HEK293 (cell line): ENCODE measurements around the gene B4GAT1.
"Not testable (repeated sequence)": the region's sequence is repeated elsewhere in the genome, so short reads cannot be mapped to it uniquely, and the experiment has no call there.

Source experiments
- EGR2 ChIP-seq: fragments of 450-650 bp; formaldehyde crosslinking; IDR thresholded peaks from 2 replicates; pipeline ENCODE4 v1.5.1; 2016; ENCODE audit warnings: low read depth, missing biosample characterization, missing genetic modification characterization
- KLF8 ChIP-seq: fragments of 450-650 bp; formaldehyde crosslinking; IDR thresholded peaks from 2 replicates; pipeline ENCODE4 v1.5.1; 2016; ENCODE audit warnings: missing biosample characterization, missing genetic modification characterization
- SP2 ChIP-seq: fragments of 450-650 bp; formaldehyde crosslinking; IDR thresholded peaks from 2 replicates; pipeline ENCODE4 v1.5.1; 2016; ENCODE audit warnings: missing biosample characterization, missing genetic modification characterization
- ZNF133 ChIP-seq: fragments of 450-650 bp; formaldehyde crosslinking; IDR thresholded peaks from 2 replicates; pipeline ENCODE4 v1.5.1; 2016; ENCODE audit warnings: missing biosample characterization, missing genetic modification characterization
- ZNF157 ChIP-seq: fragments of 450-650 bp; formaldehyde crosslinking; IDR thresholded peaks from 2 replicates; pipeline ENCODE4 v1.5.1; 2016; ENCODE audit warnings: missing biosample characterization, missing genetic modification characterization
- ZNF175 ChIP-seq: fragments of 450-650 bp; formaldehyde crosslinking; IDR thresholded peaks from 2 replicates; pipeline ENCODE4 v1.5.1; 2016; ENCODE audit warnings: missing biosample characterization, missing genetic modification characterization
- ZNF274 ChIP-seq, 2 experiments: fragments of 200-500 bp in 1 of 2; fragments of 450-650 bp in 1 of 2; sonication (Bioruptor generic) in 1 of 2; formaldehyde crosslinking in 1 of 2; IDR thresholded peaks; 2 replicates each; pipeline versions ENCODE4 v1.5.1 to v1.6.1; 2014 to 2016; ENCODE audit warnings: borderline replicate concordance in 1 of 2, inconsistent platforms in 1 of 2, low read length in 1 of 2, missing biosample characterization in 1 of 2, missing genetic modification characterization in 1 of 2
- ZNF600 ChIP-seq: fragments of 450-650 bp; formaldehyde crosslinking; IDR thresholded peaks from 2 replicates; pipeline ENCODE4 v1.5.1; 2016; ENCODE audit warnings: missing biosample characterization, missing genetic modification characterization
- TF ChIP-seq, protein P1 (sequence below): fragments of 450-650 bp; formaldehyde crosslinking; IDR thresholded peaks from 2 replicates; pipeline ENCODE4 v1.5.1; 2016; ENCODE audit warnings: missing biosample characterization, missing genetic modification characterization
- TF ChIP-seq, protein P2 (sequence below): fragments of 450-650 bp; formaldehyde crosslinking; IDR thresholded peaks from 2 replicates; pipeline ENCODE4 v1.5.1; 2017; ENCODE audit warnings: missing biosample characterization, missing genetic modification characterization

DNA sequence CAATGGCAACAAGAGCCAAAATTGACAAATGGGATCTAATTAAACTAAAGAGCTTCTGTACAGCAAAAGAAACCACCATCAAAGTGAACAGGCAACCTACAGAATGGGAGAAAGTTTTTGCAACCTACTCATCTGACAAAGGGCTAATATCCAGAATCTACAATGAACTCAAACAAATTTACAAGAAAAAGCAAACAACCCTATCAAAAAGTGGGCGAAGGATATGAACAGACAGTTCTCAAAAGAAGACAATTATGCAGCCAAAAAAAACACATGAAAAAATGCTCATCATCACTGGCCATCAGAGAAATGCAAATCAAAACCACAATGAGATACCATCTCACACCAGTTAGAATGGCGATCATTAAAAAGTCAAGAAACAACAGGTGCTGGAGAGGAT, 27.1 kb downstream of the B4GAT1 start:
- TF ChIP-seq, protein P1, sequence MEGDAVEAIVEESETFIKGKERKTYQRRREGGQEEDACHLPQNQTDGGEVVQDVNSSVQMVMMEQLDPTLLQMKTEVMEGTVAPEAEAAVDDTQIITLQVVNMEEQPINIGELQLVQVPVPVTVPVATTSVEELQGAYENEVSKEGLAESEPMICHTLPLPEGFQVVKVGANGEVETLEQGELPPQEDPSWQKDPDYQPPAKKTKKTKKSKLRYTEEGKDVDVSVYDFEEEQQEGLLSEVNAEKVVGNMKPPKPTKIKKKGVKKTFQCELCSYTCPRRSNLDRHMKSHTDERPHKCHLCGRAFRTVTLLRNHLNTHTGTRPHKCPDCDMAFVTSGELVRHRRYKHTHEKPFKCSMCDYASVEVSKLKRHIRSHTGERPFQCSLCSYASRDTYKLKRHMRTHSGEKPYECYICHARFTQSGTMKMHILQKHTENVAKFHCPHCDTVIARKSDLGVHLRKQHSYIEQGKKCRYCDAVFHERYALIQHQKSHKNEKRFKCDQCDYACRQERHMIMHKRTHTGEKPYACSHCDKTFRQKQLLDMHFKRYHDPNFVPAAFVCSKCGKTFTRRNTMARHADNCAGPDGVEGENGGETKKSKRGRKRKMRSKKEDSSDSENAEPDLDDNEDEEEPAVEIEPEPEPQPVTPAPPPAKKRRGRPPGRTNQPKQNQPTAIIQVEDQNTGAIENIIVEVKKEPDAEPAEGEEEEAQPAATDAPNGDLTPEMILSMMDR = not testable (repeated sequence)
- not testable (repeated sequence) for TF ChIP-seq ZNF274 (IDR thresholded peaks at IDR 0.05; ENCODE audit: low read length); ZNF274 (tag by site-specific recombination; IDR thresholded peaks at IDR 0.05; ENCODE audit: borderline replicate concordance); ZNF600 (tag by site-specific recombination); ZNF175 (tag by site-specific recombination); SP2; ZNF157; EGR2 (tag by site-specific recombination); ZNF133; KLF8 (tag by site-specific recombination)
- TF ChIP-seq, protein P2, sequence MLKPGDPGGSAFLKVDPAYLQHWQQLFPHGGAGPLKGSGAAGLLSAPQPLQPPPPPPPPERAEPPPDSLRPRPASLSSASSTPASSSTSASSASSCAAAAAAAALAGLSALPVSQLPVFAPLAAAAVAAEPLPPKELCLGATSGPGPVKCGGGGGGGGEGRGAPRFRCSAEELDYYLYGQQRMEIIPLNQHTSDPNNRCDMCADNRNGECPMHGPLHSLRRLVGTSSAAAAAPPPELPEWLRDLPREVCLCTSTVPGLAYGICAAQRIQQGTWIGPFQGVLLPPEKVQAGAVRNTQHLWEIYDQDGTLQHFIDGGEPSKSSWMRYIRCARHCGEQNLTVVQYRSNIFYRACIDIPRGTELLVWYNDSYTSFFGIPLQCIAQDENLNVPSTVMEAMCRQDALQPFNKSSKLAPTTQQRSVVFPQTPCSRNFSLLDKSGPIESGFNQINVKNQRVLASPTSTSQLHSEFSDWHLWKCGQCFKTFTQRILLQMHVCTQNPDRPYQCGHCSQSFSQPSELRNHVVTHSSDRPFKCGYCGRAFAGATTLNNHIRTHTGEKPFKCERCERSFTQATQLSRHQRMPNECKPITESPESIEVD (tag by site-specific recombination) = not testable (repeated sequence)
